SU-DHL-6 (cell line): ENCODE measurements around the gene ERRFI1.

Source experiments
- EZH2phosphoT487 ChIP-seq: fragments of 200-600 bp; sonication (generic), shearing (Covaris generic); conservative IDR thresholded peaks from 2 replicates; pipeline ENCODE4 v1.6.1; 2018; ENCODE audit warnings: mild to moderate bottlenecking, antibody characterized with exemption, low read length, moderate library complexity, mixed read lengths
- TF ChIP-seq, protein P1 (sequence below): fragments of 200-600 bp; sonication (generic); IDR thresholded peaks from one replicate; pipeline ENCODE4 v1.5.1; 2017; ENCODE audit warnings: antibody characterized with exemption, mild to moderate bottlenecking, low read length, moderate library complexity; ENCODE audit not compliant: insufficient read depth, poor library complexity, severe bottlenecking

DNA sequence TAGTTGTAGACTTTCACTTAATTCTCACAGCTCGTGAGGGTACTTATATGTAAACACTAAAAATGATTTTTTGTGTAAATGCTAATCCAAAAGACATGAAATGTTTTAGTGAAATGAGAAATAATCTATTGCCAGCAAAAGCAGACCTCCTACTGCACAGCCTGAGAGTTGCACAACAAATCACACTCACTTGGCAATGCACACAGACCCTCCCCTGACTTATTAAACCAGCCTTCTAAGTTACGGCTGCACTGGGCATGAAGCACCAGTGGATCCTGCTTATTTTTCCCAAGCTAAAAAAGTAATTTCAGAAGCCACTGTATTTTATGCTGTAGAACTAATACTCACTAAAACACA is 10.3 kb downstream of the ERRFI1 start:
- TF ChIP-seq, protein P1, sequence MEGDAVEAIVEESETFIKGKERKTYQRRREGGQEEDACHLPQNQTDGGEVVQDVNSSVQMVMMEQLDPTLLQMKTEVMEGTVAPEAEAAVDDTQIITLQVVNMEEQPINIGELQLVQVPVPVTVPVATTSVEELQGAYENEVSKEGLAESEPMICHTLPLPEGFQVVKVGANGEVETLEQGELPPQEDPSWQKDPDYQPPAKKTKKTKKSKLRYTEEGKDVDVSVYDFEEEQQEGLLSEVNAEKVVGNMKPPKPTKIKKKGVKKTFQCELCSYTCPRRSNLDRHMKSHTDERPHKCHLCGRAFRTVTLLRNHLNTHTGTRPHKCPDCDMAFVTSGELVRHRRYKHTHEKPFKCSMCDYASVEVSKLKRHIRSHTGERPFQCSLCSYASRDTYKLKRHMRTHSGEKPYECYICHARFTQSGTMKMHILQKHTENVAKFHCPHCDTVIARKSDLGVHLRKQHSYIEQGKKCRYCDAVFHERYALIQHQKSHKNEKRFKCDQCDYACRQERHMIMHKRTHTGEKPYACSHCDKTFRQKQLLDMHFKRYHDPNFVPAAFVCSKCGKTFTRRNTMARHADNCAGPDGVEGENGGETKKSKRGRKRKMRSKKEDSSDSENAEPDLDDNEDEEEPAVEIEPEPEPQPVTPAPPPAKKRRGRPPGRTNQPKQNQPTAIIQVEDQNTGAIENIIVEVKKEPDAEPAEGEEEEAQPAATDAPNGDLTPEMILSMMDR: no peak
- TF ChIP-seq EZH2phosphoT487: no peak
